Parathyroid adenoma (tissue), 2 donors: ENCODE results near the gene MGRN1.

ENCODE experiments used
- H2AFZ ChIP-seq: fragments of 300-600 bp; sonication (generic); one replicate; pipeline ENCODE4 v1.7.0; 2017; ENCODE audit warnings: antibody characterized with exemption, mild to moderate bottlenecking
- H3K27ac ChIP-seq: fragments of 300-600 bp; sonication (generic); one replicate; pipeline ENCODE4 v1.7.0; 2017
- H3K27me3 ChIP-seq: fragments of 300-600 bp; sonication (generic); one replicate; pipeline ENCODE4 v1.7.0; 2017; ENCODE audit warnings: low read length; ENCODE audit not compliant: control insufficient read depth, insufficient read depth
- H3K36me3 ChIP-seq: fragments of 300-600 bp; sonication (generic); one replicate; pipeline ENCODE4 v1.7.0; 2017; ENCODE audit warnings: low read length; ENCODE audit not compliant: control insufficient read depth, insufficient read depth
- H3K4me1 ChIP-seq: fragments of 300-600 bp; sonication (generic); one replicate; pipeline ENCODE4 v1.7.0; 2017; ENCODE audit warnings: control low read depth
- H3K4me2 ChIP-seq: fragments of 300-600 bp; sonication (generic); one replicate; pipeline ENCODE4 v1.7.0; 2017; ENCODE audit warnings: low read length
- H3K4me3 ChIP-seq: fragments of 300-600 bp; sonication (generic); one replicate; pipeline ENCODE4 v1.7.0; 2017; ENCODE audit warnings: low read depth, low read length
- H3K79me2 ChIP-seq: fragments of 300-600 bp; sonication (generic); one replicate; pipeline ENCODE4 v1.7.0; 2017; ENCODE audit warnings: control low read depth
- H3K9ac ChIP-seq: fragments of 300-600 bp; sonication (generic); one replicate; pipeline ENCODE4 v1.7.0; 2017; ENCODE audit warnings: mild to moderate bottlenecking
- H3K9me3 ChIP-seq: fragments of 300-600 bp; sonication (generic); one replicate; pipeline ENCODE4 v1.7.0; 2017; ENCODE audit warnings: low read length; ENCODE audit not compliant: control insufficient read depth
- CTCF ChIP-seq: fragments of 300-600 bp; sonication (generic); IDR thresholded peaks from one replicate; pipeline ENCODE4 v1.7.0; 2017; ENCODE audit warnings: antibody characterized with exemption, mild to moderate bottlenecking
- donor health status: primary hyperparathyroidism.

The MGRN1 gene

DNA sequence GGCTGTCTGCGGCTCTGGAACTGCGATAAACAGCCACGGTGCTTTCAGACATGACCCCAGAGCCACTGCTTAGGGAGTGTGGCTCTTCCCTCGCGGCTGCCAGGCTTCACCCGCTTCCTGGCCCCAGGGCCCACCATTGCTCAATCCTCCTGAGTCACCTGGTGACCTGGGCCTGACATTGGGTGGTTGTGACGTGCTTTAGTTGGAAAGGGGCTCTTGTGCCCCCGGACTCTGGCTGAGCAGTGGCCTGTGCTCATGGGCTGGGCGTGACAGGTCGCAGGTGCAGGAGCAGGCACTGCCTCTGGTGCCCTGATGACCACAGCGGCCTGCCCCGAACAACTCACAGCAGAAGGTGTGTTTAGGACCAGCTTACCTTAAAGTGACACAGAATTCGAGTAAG, 60.1 kb downstream of the MGRN1 start:
- no peaks in the 10 kb centered on the region for H3K27me3 ChIP-seq
- H3K9ac ChIP-seq = no peak overlapping the region
- H3K9me3 ChIP-seq = no peaks in the 10 kb centered on the region
- no peak overlapping the region for H3K27ac ChIP-seq
- TF ChIP-seq CTCF = no peak
- peaks cover 4% of the 10 kb centered on the region for H3K79me2 ChIP-seq
- H2AFZ ChIP-seq = no peak overlapping the region
- H3K4me3 ChIP-seq = no peak overlapping the region
- peaks cover 14% of the 10 kb centered on the region for H3K4me1 ChIP-seq
- no peak overlapping the region for H3K4me2 ChIP-seq
- H3K36me3 ChIP-seq = no peaks in the 10 kb centered on the region

GRCh38 chr16:4685292-4685691, 60.7 kb downstream of the MGRN1 start:
- no peak overlapping the region for H3K9ac ChIP-seq
- H3K36me3 ChIP-seq = no peaks in the 10 kb centered on the region
- TF ChIP-seq CTCF = no peak
- H3K9me3 ChIP-seq = no peaks in the 10 kb centered on the region
- no peaks in the 10 kb centered on the region for H3K27me3 ChIP-seq
- no peak overlapping the region for H3K27ac ChIP-seq
- no peak overlapping the region for H3K4me3 ChIP-seq
- peaks cover 14% of the 10 kb centered on the region for H3K4me1 ChIP-seq
- H3K79me2 ChIP-seq = peaks cover 4% of the 10 kb centered on the region
- no peak overlapping the region for H3K4me2 ChIP-seq
- no peak overlapping the region for H2AFZ ChIP-seq

DNA sequence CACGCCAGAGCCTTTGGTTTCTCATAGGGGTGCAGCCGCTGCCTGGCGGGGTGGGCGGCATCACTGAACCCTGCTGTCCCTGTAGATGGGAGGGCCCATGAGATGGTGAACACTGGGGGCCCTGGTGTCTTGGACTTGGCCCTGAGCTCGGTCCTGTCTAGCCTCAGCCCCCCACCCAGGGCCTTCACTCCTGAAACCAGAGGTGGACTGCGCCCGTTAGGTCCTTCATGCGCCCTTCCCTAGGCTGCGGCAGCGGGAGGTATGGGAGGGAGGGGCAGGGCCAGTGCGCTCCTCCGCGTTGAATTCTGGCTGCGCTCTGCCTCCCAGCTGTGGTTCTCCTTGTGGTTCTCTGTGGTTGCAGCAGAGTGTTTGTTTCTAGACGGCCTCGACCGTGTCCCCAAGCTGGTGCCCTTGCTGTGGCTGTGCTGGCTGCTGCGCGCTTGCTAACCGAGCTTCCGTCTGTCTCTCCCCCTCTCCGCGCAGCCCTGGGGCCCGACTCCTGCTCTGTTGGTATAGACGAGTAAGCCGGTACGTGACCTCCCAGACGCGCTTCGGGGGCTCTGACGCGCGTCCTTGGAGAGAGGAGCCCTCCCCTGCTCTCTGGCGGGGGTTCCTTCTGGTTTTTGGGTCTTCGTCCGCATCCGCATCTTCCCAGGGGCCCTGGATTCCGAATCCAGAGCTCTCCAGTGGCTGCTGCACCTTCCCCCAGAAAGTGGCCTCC, 61.3 kb downstream of the MGRN1 start:
- H3K4me1 ChIP-seq = peaks cover 14% of the 10 kb centered on the region
- H3K4me2 ChIP-seq = no peak overlapping the region
- H3K27ac ChIP-seq = no peak overlapping the region
- no peaks in the 10 kb centered on the region for H3K9me3 ChIP-seq
- no peaks in the 10 kb centered on the region for H3K36me3 ChIP-seq
- TF ChIP-seq CTCF = no peak
- no peak overlapping the region for H3K9ac ChIP-seq
- H2AFZ ChIP-seq = no peak overlapping the region
- no peaks in the 10 kb centered on the region for H3K27me3 ChIP-seq
- H3K4me3 ChIP-seq = no peak overlapping the region
- H3K79me2 ChIP-seq = peaks cover 4% of the 10 kb centered on the region

- Histone ChIP-seq H3K36me3 (no peaks in the 10 kb centered on the region), H3K9me3 (no peaks in the 10 kb centered on the region), H3K4me1 (peaks cover 14% of the 10 kb centered on the region), H3K4me2 (no peak overlapping the region), H3K9ac (no peak overlapping the region), H2AFZ (no peak overlapping the region), H3K27ac (no peak overlapping the region), H3K4me3 (no peak overlapping the region), H3K79me2 (peaks cover 4% of the 10 kb centered on the region), H3K27me3 (no peaks in the 10 kb centered on the region)
- TF ChIP-seq CTCF = no peak
These were observed 62.0 kb downstream of the MGRN1 start for GRCh38 chr16:4686497-4687210.
